Neuronal stem cell (in vitro differentiated cells): ENCODE results near the gene KCNN3.

Experiments
- DNase-seq: peaks from one replicate; pipeline ENCODE4 v3.0.0-alpha.2; 2013; ENCODE audit warnings: low spot score
- H2AFZ ChIP-seq: one replicate; pipeline ENCODE4 v1.6.1; 2013; ENCODE audit warnings: mild to moderate bottlenecking, low read length, inconsistent platforms
- H2AK5ac ChIP-seq: 2 replicates; pipeline ENCODE4 v1.6.1; 2013; ENCODE audit warnings: low read depth, mild to moderate bottlenecking, inconsistent platforms, low read length, moderate library complexity, mixed read lengths
- H2BK120ac ChIP-seq: 2 replicates; pipeline ENCODE4 v1.6.1; 2013; ENCODE audit warnings: low read depth, mild to moderate bottlenecking, inconsistent platforms, low read length, moderate library complexity, mixed read lengths
- H2BK12ac ChIP-seq: one replicate; pipeline ENCODE4 v1.6.1; 2013; ENCODE audit warnings: low read length, inconsistent platforms
- H2BK15ac ChIP-seq: 2 replicates; pipeline ENCODE4 v1.6.1; 2013; ENCODE audit warnings: mild to moderate bottlenecking, low read length, inconsistent platforms, mixed read lengths
- H2BK5ac ChIP-seq: one replicate; pipeline ENCODE4 v1.6.1; 2013; ENCODE audit warnings: inconsistent platforms, mild to moderate bottlenecking, low read length, moderate library complexity
- H3K14ac ChIP-seq: one replicate; pipeline ENCODE4 v1.6.1; 2013; ENCODE audit warnings: low read length, inconsistent platforms
- H3K18ac ChIP-seq: 2 replicates; pipeline ENCODE4 v1.6.1; 2013; ENCODE audit warnings: low read length, inconsistent platforms
- H3K23ac ChIP-seq: 2 replicates; pipeline ENCODE4 v1.6.1; 2013; ENCODE audit warnings: low read depth, mild to moderate bottlenecking, mixed read lengths, low read length, inconsistent platforms; ENCODE audit not compliant: poor library complexity
- H3K27ac ChIP-seq: replicated peaks from 3 replicates; pipeline ENCODE4 v1.5.1; 2013; ENCODE audit warnings: low read length, inconsistent platforms
- H3K27me3 ChIP-seq, 3 experiments: 2 replicates each; pipeline ENCODE4 v1.6.1; 2013; ENCODE audit warnings: low read length in 3 of 3, mild to moderate bottlenecking in 2 of 3, inconsistent platforms in 1 of 3, low read depth in 1 of 3, mixed read lengths in 1 of 3, moderate library complexity in 1 of 3; ENCODE audit not compliant: control insufficient read depth in 3 of 3, insufficient read depth in 3 of 3
- H3K36me3 ChIP-seq, 2 donors: replicated peaks in 1 of 2; 2 replicates each; pipeline ENCODE4 v1.6.1; 2013; ENCODE audit warnings: low read length in 2 of 2; ENCODE audit not compliant: control insufficient read depth in 2 of 2, insufficient read depth in 2 of 2
- H3K4ac ChIP-seq: 2 replicates; pipeline ENCODE4 v1.6.1; 2013; ENCODE audit warnings: inconsistent platforms, mild to moderate bottlenecking, low read length, moderate library complexity
- H3K4me1 ChIP-seq, 2 donors: 1 replicate in 1 of 2; 2 replicates in 1 of 2; pipeline ENCODE4 v1.6.1; 2013; ENCODE audit warnings: low read length in 2 of 2, low read depth in 1 of 2; ENCODE audit not compliant: control insufficient read depth in 2 of 2, insufficient read depth in 1 of 2
- H3K4me2 ChIP-seq: one replicate; pipeline ENCODE4 v1.6.1; 2013; ENCODE audit warnings: mild to moderate bottlenecking, low read length, inconsistent platforms; ENCODE audit not compliant: insufficient read depth, poor library complexity, severe bottlenecking
- H3K4me3 ChIP-seq, 2 donors: 2 replicates each; pipeline ENCODE4 v1.5.1; 2013; ENCODE audit warnings: low read length in 2 of 2, mild to moderate bottlenecking in 2 of 2, inconsistent platforms in 1 of 2, moderate library complexity in 1 of 2
- H3K79me1 ChIP-seq: one replicate; pipeline ENCODE4 v1.6.1; 2013; ENCODE audit warnings: low read depth, mild to moderate bottlenecking, inconsistent platforms, low read length, moderate library complexity
- H3K9ac ChIP-seq: one replicate; pipeline ENCODE4 v1.6.1; 2013; ENCODE audit warnings: mild to moderate bottlenecking, low read depth, low read length, inconsistent platforms; ENCODE audit not compliant: poor library complexity
- H3K9me3 ChIP-seq, 2 donors: replicated peaks in 1 of 2; 2 replicates each; pipeline versions ENCODE3 to v1.6.1; 2013; ENCODE audit warnings: low read length in 2 of 2, mild to moderate bottlenecking in 2 of 2, inconsistent platforms in 1 of 2, low read depth in 1 of 2, mixed read lengths in 1 of 2, moderate library complexity in 1 of 2; ENCODE audit not compliant: control insufficient read depth in 2 of 2, insufficient read depth in 1 of 2
- H4K8ac ChIP-seq: one replicate; pipeline ENCODE4 v1.6.1; 2013; ENCODE audit warnings: low read depth, mild to moderate bottlenecking, inconsistent platforms, low read length, moderate library complexity
- H4K91ac ChIP-seq: one replicate; pipeline ENCODE4 v1.6.1; 2013; ENCODE audit warnings: low read length, low read depth, mild to moderate bottlenecking, inconsistent platforms; ENCODE audit not compliant: poor library complexity
- WGBS, 2 donors: extraction: QIAGEN DNeasy Blood & Tissue Kit; methylation state at CpG; one replicate each; pipeline ENCODE4 v1.1.7; 2013; ENCODE audit warnings: missing lambda C conversion rate in 2 of 2, mixed read lengths in 1 of 2; ENCODE audit not compliant: insufficient read length in 2 of 2, insufficient replicate concordance in 1 of 2; ENCODE audit errors: extremely low coverage in 2 of 2; 5-methylcytosine and 5-hydroxymethylcytosine counted together

The KCNN3 gene

DNA sequence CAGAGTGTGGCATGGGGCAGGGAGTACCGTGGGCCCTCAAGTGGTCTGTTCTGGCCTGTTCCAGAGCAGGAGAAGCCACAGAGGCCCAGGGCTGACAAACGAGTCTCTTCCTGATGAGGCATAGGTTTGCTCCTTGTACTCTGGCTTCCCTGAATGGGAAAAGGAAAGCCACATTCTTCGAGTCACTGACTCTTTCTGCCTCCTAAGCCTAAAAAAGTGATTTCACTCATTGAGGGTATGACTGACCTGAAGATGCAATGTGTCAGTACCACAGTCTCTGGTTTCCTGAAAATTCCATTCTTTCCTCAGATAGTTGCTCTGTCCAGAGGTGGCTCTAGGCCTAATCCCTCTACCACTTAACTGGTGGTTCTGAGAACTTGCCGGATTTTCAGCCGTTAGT lies 92.3 kb downstream of the KCNN3 start:
- Histone ChIP-seq H4K8ac (no peak overlapping the region), H3K79me1 (no peaks in the 10 kb centered on the region), H3K14ac (no peak overlapping the region), H3K23ac (no peak overlapping the region), H2BK5ac (no peak overlapping the region), H2AFZ (no peak overlapping the region), H3K4me3 (no peak overlapping the region), H3K4me1 (peaks cover 8 to 18% of the 10 kb centered on the region in 2 donors), H3K9me3 (peaks cover 0 to 2% of the 10 kb centered on the region in 2 donors), H2BK12ac (no peak overlapping the region), H3K9ac (no peak overlapping the region), H3K36me3 (no peaks in the 10 kb centered on the region), H3K27ac (no peak overlapping the region), H3K18ac (peak overlapping the region; percentile 25), H3K27me3 (no peaks in the 10 kb centered on the region), H2BK15ac (no peak overlapping the region), H2AK5ac (no peak overlapping the region), H2BK120ac (no peak overlapping the region), H4K91ac (no peak overlapping the region), H3K4me2 (no peak overlapping the region), H3K4ac (no peak overlapping the region)
- DNase-seq: no peak
- no CpG with 5 or more reads among the region's 5 CpGs for WGBS, 2 donors

- Histone ChIP-seq H2AK5ac (no peak overlapping the region), H3K4me2 (no peak overlapping the region), H3K9ac (no peak overlapping the region), H3K23ac (no peak overlapping the region), H3K18ac (no peak overlapping the region), H3K27me3 (no peaks in the 10 kb centered on the region), H3K4me1 (peaks cover 8 to 20% of the 10 kb centered on the region in 2 donors), H2BK12ac (no peak overlapping the region), H2BK15ac (no peak overlapping the region), H3K79me1 (no peaks in the 10 kb centered on the region), H3K36me3 (no peaks in the 10 kb centered on the region), H4K91ac (no peak overlapping the region), H3K27ac (no peak overlapping the region), H3K4me3 (no peak overlapping the region), H3K9me3 (peaks cover 2% of the 10 kb centered on the region in 2 donors), H2BK5ac (no peak overlapping the region), H4K8ac (no peak overlapping the region), H2AFZ (no peak overlapping the region), H3K4ac (no peak overlapping the region), H2BK120ac (no peak overlapping the region), H3K14ac (no peak overlapping the region)
- no CpG with 5 or more reads among the region's 5 CpGs for WGBS, 2 donors
- no peak for DNase-seq
Measured at GRCh38 chr1:154777154-154777553, 92.9 kb downstream of the KCNN3 start.

DNA sequence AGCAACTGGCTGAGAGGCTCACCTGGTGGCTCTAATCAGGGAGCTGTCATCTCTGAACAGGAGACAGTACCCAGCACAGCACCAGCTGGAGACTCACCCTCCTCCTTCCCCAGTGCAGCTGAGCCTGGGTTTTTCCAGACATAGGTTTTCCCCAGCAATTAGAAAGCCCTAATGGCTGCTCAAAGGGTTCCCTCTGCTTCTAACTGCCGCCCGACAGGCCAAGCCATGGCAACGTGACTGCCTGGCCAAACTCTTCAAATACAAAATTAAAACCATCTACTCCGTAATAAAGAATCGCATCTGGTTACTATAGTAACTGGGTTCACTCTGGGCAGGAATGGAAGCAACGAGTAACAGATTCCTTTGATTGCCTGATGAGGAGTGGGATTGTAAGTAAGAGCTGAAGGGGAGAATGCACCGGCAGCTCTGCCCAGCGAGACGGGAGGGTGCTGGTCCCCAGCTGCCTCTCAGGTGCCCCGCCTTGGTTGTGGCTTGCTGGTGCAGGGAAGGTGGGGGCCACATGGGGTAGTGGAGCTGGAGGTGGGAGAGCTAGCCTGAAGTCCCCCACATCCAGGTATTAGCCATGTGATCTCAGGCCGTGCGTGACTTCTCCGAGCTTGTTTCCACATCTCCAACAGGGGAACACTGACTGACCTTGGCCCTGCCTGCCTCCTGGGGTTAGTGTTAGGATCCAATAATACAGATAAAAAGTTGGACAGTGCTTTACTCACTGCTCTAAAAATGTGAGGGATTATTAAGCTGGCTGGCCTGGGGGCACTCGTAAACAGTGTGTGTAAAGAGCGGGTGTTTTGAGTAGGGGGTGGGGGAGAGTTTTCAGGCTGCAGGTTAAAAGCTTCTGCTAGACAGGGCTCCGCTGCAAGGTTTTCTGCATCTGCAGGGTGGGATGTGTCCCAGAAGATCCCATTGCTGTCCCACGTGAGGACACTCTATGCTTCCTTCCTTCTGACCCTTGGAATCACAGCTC lies 94.2 kb downstream of the KCNN3 start:
- Histone ChIP-seq H4K91ac (no peak overlapping the region), H3K9me3 (peaks cover 2 to 4% of the 10 kb centered on the region in 2 donors), H3K36me3 (no peaks in the 10 kb centered on the region), H3K18ac (peak overlapping the region; percentile 33), H3K4ac (no peak overlapping the region), H4K8ac (no peak overlapping the region), H3K27me3 (no peaks in the 10 kb centered on the region), H2AFZ (peak overlapping the region; percentile 21), H2BK5ac (no peak overlapping the region), H3K14ac (no peak overlapping the region), H3K4me3 (no peak overlapping the region), H2AK5ac (no peak overlapping the region), H3K4me1 (peaks cover 8 to 20% of the 10 kb centered on the region in 2 donors), H3K79me1 (no peaks in the 10 kb centered on the region), H3K9ac (peak overlapping the region; percentile 66), H3K27ac (no peak overlapping the region), H3K23ac (no peak overlapping the region), H2BK12ac (no peak overlapping the region), H2BK15ac (no peak overlapping the region), H2BK120ac (no peak overlapping the region), H3K4me2 (no peak overlapping the region)
- DNase-seq: no peak
- no CpG with 5 or more reads among the region's 17 CpGs for WGBS, 2 donors

DNA sequence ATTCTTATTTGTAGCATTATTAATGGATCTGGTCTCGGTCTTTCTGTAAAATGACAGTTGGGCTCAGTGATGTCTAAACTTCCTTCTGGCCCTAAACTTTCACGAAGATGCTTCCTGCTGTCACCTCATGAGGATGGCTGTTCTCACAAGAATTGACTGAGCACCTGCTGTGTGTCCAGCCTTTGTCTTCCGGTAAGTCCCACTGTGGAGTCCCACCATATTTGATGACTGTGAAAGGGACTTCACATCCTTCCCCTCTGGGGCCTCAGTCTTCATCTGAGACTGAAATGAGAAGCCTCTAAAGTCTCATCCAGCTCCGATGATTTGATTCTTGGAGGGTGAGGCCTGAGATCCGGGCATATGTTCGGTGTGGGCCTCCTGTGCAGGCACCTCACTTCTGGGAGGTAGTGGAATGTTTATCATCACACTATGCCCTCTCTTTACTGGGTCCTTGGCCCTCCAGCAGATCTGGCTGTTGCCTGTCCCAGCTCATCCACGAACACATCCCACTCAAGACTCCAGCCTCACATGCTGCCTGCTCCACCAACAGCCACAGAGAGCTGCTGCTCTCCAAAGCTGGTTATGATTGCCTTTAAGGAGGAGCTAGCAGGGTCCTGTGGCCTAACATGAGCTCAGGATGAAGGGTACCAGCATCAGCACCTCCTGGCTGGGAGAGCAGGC lies 95.8 kb downstream of the KCNN3 start:
- Histone ChIP-seq H3K9ac (no peak overlapping the region), H2AK5ac (no peak overlapping the region), H4K8ac (no peak overlapping the region), H2BK15ac (no peak overlapping the region), H2BK120ac (no peak overlapping the region), H3K4ac (no peak overlapping the region), H2BK12ac (no peak overlapping the region), H3K23ac (no peak overlapping the region), H2AFZ (no peak overlapping the region), H3K9me3 (peaks cover 2 to 4% of the 10 kb centered on the region in 2 donors), H4K91ac (no peak overlapping the region), H3K4me1 (peaks cover 7 to 18% of the 10 kb centered on the region in 2 donors), H2BK5ac (no peak overlapping the region), H3K79me1 (no peaks in the 10 kb centered on the region), H3K4me3 (peak overlapping the region in 1 of 2 donors; percentile 38), H3K27me3 (no peaks in the 10 kb centered on the region), H3K4me2 (no peak overlapping the region), H3K14ac (no peak overlapping the region), H3K18ac (peak overlapping the region; percentile 57), H3K36me3 (peaks cover 0 to 2% of the 10 kb centered on the region in 2 donors), H3K27ac (no peak overlapping the region)
- no CpG with 5 or more reads among the region's 7 CpGs for WGBS, 2 donors
- no peak for DNase-seq
